Measurements from ENCODE around the gene CEACAM1.
"Not testable (repeated sequence)": the region's sequence is repeated elsewhere in the genome, so short reads cannot be mapped to it uniquely, and the experiment has no call there.

The CEACAM1 gene

DNA sequence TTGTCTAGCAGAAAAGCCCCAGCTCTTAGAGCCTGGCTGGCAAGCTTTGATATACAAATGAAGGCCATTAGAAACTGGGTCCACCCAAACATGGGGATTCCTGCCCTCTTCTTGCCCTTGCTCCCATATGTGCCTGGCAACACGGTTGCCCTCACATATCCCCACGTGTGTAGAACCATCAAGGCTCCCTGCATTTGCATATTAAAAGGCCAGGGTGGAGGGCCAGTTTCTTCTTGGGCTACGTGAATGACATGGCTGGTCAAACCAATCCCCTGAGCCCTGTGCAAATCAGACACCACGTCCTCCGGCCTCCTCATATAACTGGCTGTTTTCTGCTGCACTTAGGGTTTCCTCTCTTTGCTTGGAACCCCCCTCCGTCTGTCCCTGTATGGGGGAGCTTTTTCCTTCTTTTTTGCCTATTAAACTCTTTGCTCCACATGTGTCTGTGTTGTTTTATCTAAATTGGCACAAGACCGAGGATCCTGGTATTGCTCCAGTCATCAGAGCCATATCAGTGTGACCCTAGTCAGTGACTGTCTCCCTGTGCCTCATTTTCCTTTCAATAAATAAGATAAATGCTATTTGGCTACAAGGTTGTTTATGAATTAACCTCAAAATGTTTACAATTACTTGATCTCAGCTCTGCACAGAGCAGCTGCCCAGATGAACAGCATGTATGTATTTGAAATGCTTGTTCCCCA, 30.3 kb upstream of the CEACAM1 start:
- no peak overlapping the region for H3K9ac ChIP-seq (ENCODE audit: low read length)
- H3K4me1 ChIP-seq (ENCODE audit: control insufficient read depth, insufficient read depth, low read length), result no peaks in the 10 kb centered on the region
- no peaks in the 10 kb centered on the region for H3K9me3 ChIP-seq (ENCODE audit: control insufficient read depth, low read length)
- H3K4me3 ChIP-seq (ENCODE audit: low read length), result no peak overlapping the region
- peaks cover 18% of the 10 kb centered on the region for H3K27me3 ChIP-seq (ENCODE audit: control insufficient read depth, insufficient read depth, low read length)
- no peaks in the 10 kb centered on the region for H3K36me3 ChIP-seq (ENCODE audit: control insufficient read depth, insufficient read depth, low read length)

DNA sequence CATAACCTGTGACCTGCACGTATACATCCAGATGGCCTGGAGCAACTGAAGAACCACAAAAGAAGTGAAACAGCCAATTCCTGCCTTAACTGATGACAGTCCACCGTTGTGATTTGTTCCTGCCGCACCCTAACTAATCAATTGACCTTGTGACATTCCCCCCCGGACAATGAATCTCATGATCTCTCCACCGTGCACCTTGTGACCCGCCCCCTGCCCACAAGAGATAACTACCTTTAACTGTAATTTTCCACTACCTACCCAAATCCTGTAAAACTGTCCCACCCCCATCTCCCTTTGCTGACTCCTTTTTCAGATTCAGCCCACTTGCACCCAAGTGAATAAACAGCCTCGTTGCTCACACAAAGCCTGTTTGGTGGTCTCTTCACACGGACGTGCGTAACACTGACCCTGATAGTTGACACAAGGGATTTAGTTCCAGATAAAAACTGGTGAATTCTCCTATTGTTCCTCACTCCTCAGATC, 29.1 kb upstream of the CEACAM1 start:
- not testable (repeated sequence) for H3K36me3 ChIP-seq (ENCODE audit: control insufficient read depth, insufficient read depth, low read length); H3K9ac ChIP-seq (ENCODE audit: low read length); H3K4me1 ChIP-seq (ENCODE audit: control insufficient read depth, insufficient read depth, low read length); H3K9me3 ChIP-seq (ENCODE audit: control insufficient read depth, low read length); H3K4me3 ChIP-seq (ENCODE audit: low read length)
- peaks cover 18% of the 10 kb centered on the region for H3K27me3 ChIP-seq (ENCODE audit: control insufficient read depth, insufficient read depth, low read length)

DNA sequence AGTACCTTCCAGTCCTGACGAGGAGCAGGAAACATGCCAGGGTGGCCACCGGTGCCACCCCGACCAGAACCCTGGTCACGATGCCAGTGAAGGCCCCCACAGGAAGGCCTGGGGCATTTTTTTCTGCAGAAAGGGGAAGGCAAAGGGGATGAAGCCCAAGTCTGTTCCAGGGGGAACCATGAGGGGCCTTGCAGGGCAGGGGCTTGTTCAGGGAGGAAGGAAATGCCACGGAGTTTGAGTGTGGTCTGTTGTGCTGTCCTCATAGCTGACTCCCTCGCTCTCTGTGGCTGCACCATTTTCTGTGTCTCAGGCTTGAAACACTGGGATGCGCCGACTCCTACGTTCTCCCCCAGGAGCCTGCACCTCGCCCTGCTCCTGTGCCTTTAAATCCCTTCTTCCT, 27.5 kb upstream of the CEACAM1 start:
- Histone ChIP-seq H3K9me3 (ENCODE audit: control insufficient read depth, low read length) (no peaks in the 10 kb centered on the region), H3K4me3 (ENCODE audit: low read length) (no peak overlapping the region), H3K4me1 (ENCODE audit: control insufficient read depth, insufficient read depth, low read length) (no peaks in the 10 kb centered on the region), H3K27me3 (ENCODE audit: control insufficient read depth, insufficient read depth, low read length) (peaks cover 9% of the 10 kb centered on the region), H3K9ac (ENCODE audit: low read length) (no peak overlapping the region), H3K36me3 (ENCODE audit: control insufficient read depth, insufficient read depth, low read length) (no peaks in the 10 kb centered on the region)

DNA sequence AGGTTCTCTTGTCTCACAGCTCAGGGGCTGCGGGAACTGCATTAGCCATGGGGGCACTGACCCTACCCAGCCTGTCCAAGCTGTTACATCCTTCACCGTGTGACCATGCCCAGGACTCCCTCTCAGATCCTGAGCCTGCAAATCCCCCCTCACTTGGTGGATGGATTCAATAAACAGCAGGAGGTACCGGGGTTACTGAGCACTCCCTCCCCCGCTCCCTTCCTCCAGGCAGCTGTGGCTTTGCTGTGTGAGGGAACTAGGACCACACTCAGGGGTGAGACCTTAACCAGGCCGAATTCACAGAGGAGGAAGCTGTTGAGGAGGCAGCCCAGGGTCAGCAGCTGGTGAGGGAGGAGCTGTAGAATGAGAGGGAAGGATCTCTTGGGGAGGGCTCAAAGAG, 27.0 kb upstream of the CEACAM1 start:
- Histone ChIP-seq H3K9me3 (ENCODE audit: control insufficient read depth, low read length) (no peaks in the 10 kb centered on the region), H3K4me1 (ENCODE audit: control insufficient read depth, insufficient read depth, low read length) (no peaks in the 10 kb centered on the region), H3K36me3 (ENCODE audit: control insufficient read depth, insufficient read depth, low read length) (no peaks in the 10 kb centered on the region), H3K4me3 (ENCODE audit: low read length) (no peak overlapping the region), H3K27me3 (ENCODE audit: control insufficient read depth, insufficient read depth, low read length) (peaks cover 6% of the 10 kb centered on the region), H3K9ac (ENCODE audit: low read length) (no peak overlapping the region)

DNA sequence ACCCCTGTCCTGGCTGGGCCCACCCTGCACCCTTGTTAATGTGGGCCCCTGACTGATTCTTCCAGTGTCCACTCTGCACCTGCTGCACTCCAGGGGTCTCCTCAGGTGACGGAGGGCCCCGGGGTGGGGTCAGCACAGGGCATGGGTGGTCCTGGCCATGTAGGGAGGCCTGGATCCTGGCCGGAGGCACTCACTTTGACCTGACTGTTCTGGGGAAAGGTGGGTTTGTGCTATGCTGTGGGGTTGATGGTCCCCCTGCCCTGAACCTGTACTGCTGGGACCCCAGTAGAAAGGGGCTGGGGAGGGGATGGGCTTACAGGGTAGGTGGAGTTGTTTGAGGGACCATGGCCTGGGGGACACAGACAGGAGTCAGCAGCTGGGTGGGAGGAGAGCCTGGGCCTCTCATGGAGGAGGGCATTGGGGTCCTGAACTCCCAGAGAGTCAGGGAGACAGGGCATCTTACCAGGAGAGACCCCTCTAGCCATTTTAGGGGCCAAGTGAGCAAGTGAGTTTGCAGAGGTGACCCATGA, 25.8 kb upstream of the CEACAM1 start:
- Histone ChIP-seq H3K36me3 (ENCODE audit: control insufficient read depth, insufficient read depth, low read length) (no peaks in the 10 kb centered on the region), H3K27me3 (ENCODE audit: control insufficient read depth, insufficient read depth, low read length) (no peaks in the 10 kb centered on the region), H3K9ac (ENCODE audit: low read length) (no peak overlapping the region), H3K4me1 (ENCODE audit: control insufficient read depth, insufficient read depth, low read length) (no peaks in the 10 kb centered on the region), H3K9me3 (ENCODE audit: control insufficient read depth, low read length) (no peaks in the 10 kb centered on the region), H3K4me3 (ENCODE audit: low read length) (no peak overlapping the region)

DNA sequence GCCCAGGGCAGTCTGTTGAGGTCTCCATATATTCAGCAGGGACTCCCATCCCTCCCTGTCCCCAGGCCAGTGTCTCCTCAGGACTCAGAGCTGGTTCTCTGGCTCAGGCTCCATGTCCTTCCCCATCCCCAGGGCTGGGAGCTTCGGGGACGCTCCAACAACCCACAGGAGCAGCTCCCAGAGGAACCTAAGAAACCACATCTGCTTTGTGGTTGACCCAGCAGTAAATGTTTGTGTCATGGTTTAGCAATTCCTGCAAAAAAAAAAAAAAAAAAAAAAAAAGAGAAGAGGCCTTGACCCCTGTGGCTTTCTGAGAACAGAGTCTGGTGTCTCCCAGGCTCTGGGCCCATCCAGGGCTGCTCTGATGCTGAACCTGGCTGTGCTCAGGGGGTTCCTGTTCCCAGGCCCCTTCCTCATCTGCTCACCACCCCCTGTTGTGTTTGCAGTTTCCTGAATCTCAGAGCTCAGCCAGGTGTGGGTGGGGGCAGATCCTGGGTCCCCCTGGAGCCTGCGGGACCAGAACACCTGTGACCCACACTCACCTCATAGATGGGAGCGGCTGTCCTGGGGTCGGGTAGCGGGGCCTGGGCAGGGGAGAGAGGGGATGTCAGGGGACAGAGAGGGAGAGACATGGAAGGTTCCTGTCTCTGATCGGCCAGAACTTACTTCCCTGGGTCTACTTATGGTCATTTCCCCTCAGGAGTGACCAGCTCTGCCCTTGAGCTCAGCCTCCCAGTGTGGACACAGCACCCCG, 25.2 kb upstream of the CEACAM1 start:
- H3K4me1 ChIP-seq (ENCODE audit: control insufficient read depth, insufficient read depth, low read length), result no peaks in the 10 kb centered on the region
- no peaks in the 10 kb centered on the region for H3K27me3 ChIP-seq (ENCODE audit: control insufficient read depth, insufficient read depth, low read length)
- H3K9me3 ChIP-seq (ENCODE audit: control insufficient read depth, low read length), result no peaks in the 10 kb centered on the region
- H3K36me3 ChIP-seq (ENCODE audit: control insufficient read depth, insufficient read depth, low read length), result no peaks in the 10 kb centered on the region
- H3K4me3 ChIP-seq (ENCODE audit: low read length), result no peak overlapping the region
- no peak overlapping the region for H3K9ac ChIP-seq (ENCODE audit: low read length)

DNA sequence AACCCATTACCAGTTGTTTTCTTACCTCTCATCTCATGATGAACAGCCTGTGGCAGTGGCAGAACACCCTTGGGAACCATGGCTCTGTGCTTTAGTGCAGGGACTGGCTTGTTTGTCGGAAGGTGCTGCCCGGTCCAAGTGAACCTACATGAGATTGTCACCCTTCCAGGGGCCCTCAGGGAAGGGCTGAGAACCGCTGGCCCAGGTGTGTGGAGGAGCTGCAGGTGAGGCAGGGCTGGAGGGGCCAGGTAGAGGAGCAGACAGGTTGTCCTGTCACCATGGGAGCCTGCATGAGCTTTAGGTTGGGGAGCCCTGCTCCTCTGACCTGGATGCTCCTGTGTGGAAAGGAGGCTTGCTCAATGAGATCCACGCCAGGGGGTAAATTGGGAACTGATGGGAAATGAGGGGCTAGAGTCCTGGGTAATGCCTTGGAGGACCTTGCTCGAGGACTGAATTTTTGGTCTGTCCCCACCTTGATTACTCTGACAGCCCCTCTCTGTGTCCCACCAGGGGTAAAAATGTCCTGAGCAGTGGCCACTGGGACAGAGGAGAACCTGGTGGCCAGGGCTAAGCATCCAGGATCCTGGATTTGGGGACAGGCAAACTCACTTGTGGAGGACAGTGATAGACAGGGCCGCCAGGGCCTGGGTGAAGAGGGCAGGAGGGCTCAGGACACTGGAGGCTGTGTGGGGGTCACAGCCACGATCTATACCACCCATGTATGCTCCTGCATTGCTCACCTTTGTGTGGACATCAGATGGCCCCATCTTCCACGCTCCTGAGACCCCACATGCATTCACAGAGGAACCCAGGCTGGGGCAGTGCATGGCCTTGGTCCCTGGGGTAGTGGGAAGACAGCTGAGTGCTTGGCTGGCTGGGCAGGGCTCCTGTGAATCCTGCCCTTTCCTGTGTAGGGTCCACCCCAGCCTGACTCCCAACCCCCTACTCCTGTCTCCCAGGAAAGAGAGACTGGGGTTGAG, 24.1 kb upstream of the CEACAM1 start:
- Histone ChIP-seq H3K36me3 (ENCODE audit: control insufficient read depth, insufficient read depth, low read length) (no peaks in the 10 kb centered on the region), H3K4me3 (ENCODE audit: low read length) (no peak overlapping the region), H3K27me3 (ENCODE audit: control insufficient read depth, insufficient read depth, low read length) (no peaks in the 10 kb centered on the region), H3K9me3 (ENCODE audit: control insufficient read depth, low read length) (no peaks in the 10 kb centered on the region), H3K9ac (ENCODE audit: low read length) (no peak overlapping the region), H3K4me1 (ENCODE audit: control insufficient read depth, insufficient read depth, low read length) (no peaks in the 10 kb centered on the region)

DNA sequence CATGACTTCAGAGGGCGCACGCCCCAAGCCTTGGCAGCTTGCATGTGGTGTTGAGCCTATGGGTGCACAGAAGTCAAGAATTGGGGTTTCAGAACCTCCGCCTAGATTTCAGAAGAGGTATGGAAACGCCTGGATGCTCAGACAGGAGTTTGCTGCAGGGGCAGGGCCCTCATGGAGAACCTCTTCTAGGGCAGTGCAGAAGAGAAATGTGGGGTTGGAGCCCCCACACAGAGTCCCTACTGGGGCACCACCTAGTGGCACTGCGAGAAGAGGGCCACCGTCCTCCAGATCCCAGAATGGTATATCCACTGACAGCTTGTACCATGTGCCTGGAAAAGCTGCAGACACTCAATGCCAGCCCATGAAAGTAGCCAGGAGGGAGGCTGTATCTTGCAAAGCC, 22.2 kb upstream of the CEACAM1 start:
- not testable (repeated sequence) for H3K4me3 ChIP-seq (ENCODE audit: low read length); H3K9me3 ChIP-seq (ENCODE audit: control insufficient read depth, low read length); H3K9ac ChIP-seq (ENCODE audit: low read length); H3K4me1 ChIP-seq (ENCODE audit: control insufficient read depth, insufficient read depth, low read length); H3K36me3 ChIP-seq (ENCODE audit: control insufficient read depth, insufficient read depth, low read length); H3K27me3 ChIP-seq (ENCODE audit: control insufficient read depth, insufficient read depth, low read length)

DNA sequence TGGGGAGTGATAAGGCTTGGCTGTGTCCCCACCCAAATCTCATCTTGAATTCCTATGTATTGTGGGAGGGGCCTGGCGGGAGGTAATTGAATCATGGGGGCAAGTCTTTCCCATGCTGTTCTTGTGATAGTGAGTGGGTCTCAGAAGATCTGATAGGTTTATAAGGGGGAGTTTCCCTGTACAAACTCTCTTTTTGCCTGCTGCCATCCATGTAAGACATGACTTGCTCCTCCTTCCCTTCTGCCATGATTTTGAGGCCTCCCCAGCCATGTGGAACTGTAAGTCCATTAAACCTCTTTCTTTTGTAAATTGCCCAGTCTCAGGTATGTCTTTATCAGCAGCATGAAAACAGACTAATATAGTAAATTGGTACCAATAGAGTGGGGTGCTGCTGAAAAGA, 20.8 kb upstream of the CEACAM1 start:
- H3K4me1 ChIP-seq (ENCODE audit: control insufficient read depth, insufficient read depth, low read length); H3K27me3 ChIP-seq (ENCODE audit: control insufficient read depth, insufficient read depth, low read length); H3K36me3 ChIP-seq (ENCODE audit: control insufficient read depth, insufficient read depth, low read length); H3K4me3 ChIP-seq (ENCODE audit: low read length); H3K9ac ChIP-seq (ENCODE audit: low read length); H3K9me3 ChIP-seq (ENCODE audit: control insufficient read depth, low read length): not testable (repeated sequence)

DNA sequence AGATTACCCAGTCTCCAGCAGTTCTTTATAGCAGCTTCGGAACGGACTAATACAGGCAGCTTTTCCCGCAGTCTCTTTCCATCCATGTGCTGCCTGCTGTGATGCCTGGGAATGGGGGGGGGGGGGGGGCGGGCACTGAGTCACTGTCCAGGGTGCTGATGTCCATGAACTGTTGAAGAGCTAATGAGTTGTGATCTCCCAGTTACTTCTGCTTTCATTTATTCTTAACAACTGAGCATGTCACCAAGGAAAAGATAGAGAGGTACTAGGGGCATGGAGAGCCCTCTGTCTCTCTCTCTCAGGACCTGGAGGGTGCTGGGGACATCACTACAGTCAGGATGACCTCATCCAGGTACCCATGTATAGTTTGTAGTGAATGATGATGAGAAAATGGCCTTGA, 20.3 kb upstream of the CEACAM1 start:
- no peak overlapping the region for H3K4me3 ChIP-seq (ENCODE audit: low read length)
- H3K27me3 ChIP-seq (ENCODE audit: control insufficient read depth, insufficient read depth, low read length), result no peaks in the 10 kb centered on the region
- H3K9me3 ChIP-seq (ENCODE audit: control insufficient read depth, low read length), result no peaks in the 10 kb centered on the region
- H3K4me1 ChIP-seq (ENCODE audit: control insufficient read depth, insufficient read depth, low read length), result no peaks in the 10 kb centered on the region
- H3K9ac ChIP-seq (ENCODE audit: low read length), result no peak overlapping the region
- no peaks in the 10 kb centered on the region for H3K36me3 ChIP-seq (ENCODE audit: control insufficient read depth, insufficient read depth, low read length)

DNA sequence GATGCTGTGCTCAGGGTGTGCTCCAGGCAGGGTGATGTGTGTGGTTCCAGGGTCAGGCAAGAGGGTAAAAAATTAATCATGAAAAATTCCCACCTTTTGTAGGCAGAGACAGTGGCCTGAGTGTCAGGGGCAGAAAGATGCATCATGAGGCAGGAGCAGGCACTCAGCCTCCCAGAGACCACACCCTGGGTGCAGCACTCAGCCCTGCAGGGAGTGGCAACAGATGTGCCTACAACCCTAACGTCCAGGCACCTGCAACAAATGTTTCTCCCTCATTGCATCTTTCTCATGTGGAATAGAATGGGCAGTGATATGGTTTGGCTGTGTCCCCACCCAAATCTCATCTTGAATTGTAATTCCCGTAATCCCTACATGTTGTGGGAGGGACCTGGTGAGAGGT, 19.6 kb upstream of the CEACAM1 start:
- H3K9ac ChIP-seq (ENCODE audit: low read length), result no peak overlapping the region
- H3K36me3 ChIP-seq (ENCODE audit: control insufficient read depth, insufficient read depth, low read length), result no peaks in the 10 kb centered on the region
- no peaks in the 10 kb centered on the region for H3K27me3 ChIP-seq (ENCODE audit: control insufficient read depth, insufficient read depth, low read length)
- no peak overlapping the region for H3K4me3 ChIP-seq (ENCODE audit: low read length)
- H3K9me3 ChIP-seq (ENCODE audit: control insufficient read depth, low read length), result no peaks in the 10 kb centered on the region
- H3K4me1 ChIP-seq (ENCODE audit: control insufficient read depth, insufficient read depth, low read length), result no peaks in the 10 kb centered on the region

Data from mucosa of stomach (tissue), 1 donor.